GM12891 (cell line): ENCODE results near the gene RACK1.

Source experiments
- DNase-seq: peaks from one replicate; pipeline ENCODE4 v3.0.0; 2011; ENCODE audit warnings: low spot score; ENCODE audit not compliant: insufficient read length
- FAIRE-seq: peaks from 2 replicates; lab custom pipeline; 2011; peaks lifted over from hg19 to GRCh38; lab: Jason Lieb, UNC
- PAX5 ChIP-seq: IDR thresholded peaks from 2 replicates; pipeline ENCODE4 v1.6.1; 2011; ENCODE audit warnings: low read length, moderate library complexity, mild to moderate bottlenecking; ENCODE audit not compliant: insufficient read depth, severe bottlenecking
- POLR2A ChIP-seq: IDR thresholded peaks from 2 replicates; pipeline ENCODE4 v1.6.1; 2011; ENCODE audit warnings: low read depth, low read length, control low read depth
- POLR2AphosphoS5 ChIP-seq: IDR thresholded peaks from 2 replicates; pipeline ENCODE4 v1.6.1; 2011; ENCODE audit warnings: low read depth, low read length, control low read depth
- POU2F2 ChIP-seq: IDR thresholded peaks from 2 replicates; pipeline ENCODE4 v1.6.1; 2011; ENCODE audit warnings: low read depth, mild to moderate bottlenecking, control low read depth, low read length, moderate library complexity
- SPI1 ChIP-seq: IDR thresholded peaks from 2 replicates; pipeline ENCODE4 v1.6.1; 2011; ENCODE audit warnings: low read depth, low read length, control low read depth
- TAF1 ChIP-seq: IDR thresholded peaks from 2 replicates; pipeline ENCODE4 v1.6.1; 2011; ENCODE audit warnings: low read depth, low read length, control low read depth

Gene RACK1

DNA sequence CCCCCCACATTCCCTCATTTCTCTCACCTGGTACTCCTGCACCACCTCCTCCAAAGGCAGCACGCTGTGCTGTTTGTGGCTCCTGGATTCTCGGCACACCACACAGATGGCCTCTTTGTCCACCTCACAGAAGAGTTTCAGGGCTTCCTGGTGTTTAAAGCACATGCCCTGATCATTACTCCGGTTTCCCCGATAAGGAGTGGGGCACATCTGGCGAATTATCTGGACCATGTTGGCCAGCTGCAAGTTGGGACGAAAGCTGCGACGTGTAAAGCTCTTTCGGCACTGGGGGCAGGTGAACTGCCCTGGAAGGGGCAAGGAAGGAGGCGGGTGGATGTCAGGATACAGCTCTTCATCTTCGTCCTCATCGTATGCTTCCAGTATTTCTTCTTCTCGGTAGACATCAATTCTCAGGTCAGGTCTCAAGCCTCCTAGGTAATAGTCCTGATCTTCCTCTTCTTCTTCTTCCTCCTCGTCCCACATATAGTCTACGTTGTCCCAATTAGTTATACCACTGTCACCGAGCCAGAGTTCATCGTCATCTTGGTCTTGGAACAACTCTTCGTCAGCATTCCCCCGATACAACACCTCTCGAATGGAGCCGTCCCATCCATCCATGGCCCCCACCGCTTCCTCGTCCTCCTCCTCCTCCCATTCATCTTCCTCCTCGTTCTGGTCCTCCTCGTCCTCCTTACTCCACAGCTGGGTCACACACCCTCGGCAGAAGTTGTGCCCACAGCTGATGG, 16.4 kb upstream of the RACK1 start:
- FAIRE-seq (peak; percentile 5), DNase-seq (no peak)
- TF ChIP-seq POU2F2 (no peak), POLR2AphosphoS5 (no peak), SPI1 (no peak), TAF1 (no peak), PAX5 (no peak), POLR2A (no peak)

DNA sequence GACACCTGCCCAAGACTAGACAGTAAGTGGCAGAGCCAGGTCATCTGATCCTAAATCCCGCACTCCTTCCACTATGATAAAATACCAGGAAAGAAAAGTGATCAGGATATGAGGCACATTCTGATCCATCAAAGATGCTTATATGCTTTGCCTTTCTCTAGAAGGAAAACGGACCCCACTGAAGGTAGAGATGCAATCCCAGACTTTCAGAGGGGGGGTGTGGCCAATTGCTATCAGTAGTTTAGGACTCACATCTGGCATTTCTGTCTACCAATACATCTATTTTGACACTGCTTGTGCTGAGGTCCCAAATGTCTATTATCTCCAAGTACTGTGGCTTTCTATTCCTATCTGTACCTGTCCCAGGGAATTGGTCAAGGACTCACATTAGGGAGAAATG, 15.6 kb upstream of the RACK1 start:
- FAIRE-seq: no peak
- no peak for TF ChIP-seq POU2F2
- TF ChIP-seq POLR2AphosphoS5: no peak
- TF ChIP-seq SPI1: no peak
- TF ChIP-seq POLR2A: no peak
- no peak for TF ChIP-seq TAF1
- TF ChIP-seq PAX5: no peak
- DNase-seq: no peak

DNA sequence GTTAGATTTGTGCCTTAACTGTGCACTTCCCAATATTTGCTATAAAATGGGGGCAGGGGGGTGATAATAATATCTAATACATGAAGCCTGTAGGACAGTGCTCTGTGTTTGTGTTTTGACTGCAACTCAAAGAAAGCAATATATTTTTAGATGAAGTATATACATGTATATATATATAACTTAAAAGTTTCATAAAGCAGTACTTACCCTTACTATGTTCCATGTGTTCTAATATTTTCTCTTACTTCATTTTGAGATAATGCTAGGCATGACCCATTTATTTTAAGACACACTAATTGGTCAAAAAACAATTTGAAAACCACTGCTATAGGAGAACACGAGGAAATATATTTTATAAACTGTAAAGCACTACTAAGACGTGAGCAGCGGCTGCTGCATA, 14.9 kb upstream of the RACK1 start:
- FAIRE-seq: no peak
- no peak for DNase-seq
- no peak for TF ChIP-seq TAF1
- no peak for TF ChIP-seq POU2F2
- no peak for TF ChIP-seq POLR2A
- TF ChIP-seq POLR2AphosphoS5: no peak
- TF ChIP-seq PAX5: no peak
- TF ChIP-seq SPI1: no peak

DNA sequence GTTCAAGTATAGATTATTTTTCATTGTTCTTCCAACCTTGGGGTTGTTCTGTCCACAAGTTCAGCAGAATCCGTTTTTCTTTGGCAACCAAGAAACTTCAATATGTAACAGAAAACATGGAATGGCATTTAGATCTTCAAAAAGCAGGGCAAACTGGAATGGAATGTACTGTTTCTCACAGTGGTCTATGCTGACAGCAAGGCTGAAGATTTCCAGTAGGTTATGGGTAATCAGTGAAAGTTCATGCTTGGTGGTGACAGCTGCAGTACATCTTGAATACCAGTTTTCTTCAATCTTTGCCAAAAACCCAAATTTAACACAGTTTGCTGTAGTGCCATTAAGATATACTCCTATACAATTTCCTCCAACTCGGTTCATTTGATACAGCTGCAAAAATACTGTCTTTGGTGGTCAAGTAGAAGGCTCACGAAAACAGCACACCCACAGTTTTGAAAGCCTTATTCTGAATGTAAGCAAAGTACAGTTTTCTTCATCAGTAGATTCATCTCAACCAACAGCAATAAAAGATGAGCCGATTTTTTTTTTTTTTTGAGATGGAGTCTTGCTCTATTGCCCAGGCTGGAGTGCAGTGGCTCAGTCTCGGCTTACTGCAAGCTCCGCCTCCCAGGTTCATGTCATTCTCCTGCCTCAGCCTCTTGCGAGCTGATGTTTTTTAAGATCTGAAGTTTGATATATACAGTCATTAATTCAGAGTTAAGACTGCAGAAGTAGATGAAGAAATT, 12.3 kb upstream of the RACK1 start:
- TF ChIP-seq SPI1 (no peak), POLR2AphosphoS5 (no peak), POLR2A (no peak), POU2F2 (no peak), PAX5 (no peak), TAF1 (no peak)
- FAIRE-seq (no peak), DNase-seq (no peak)

DNA sequence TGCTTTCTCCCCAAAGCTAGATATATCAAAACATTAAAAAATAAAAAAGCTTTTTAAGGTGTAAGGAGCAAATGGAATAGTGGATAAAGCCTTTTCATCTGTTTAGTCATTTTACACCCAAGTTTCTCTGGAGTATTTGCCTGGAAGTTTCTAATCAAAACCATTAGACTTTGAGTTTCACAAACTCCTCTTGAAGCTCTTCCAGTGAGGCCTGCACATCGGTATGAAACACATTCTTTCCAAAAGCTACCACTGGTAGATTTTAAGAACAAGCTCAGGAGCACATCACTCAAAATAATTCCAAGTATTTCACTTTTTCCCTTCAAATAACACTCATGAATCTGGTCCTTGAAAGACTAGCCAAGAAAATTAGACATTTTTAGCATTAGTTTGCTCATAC, 11.6 kb upstream of the RACK1 start:
- no peak for TF ChIP-seq SPI1
- TF ChIP-seq PAX5: no peak
- no peak for TF ChIP-seq TAF1
- TF ChIP-seq POLR2A: no peak
- TF ChIP-seq POU2F2: no peak
- no peak for TF ChIP-seq POLR2AphosphoS5
- FAIRE-seq (no peak), DNase-seq (no peak)

DNA sequence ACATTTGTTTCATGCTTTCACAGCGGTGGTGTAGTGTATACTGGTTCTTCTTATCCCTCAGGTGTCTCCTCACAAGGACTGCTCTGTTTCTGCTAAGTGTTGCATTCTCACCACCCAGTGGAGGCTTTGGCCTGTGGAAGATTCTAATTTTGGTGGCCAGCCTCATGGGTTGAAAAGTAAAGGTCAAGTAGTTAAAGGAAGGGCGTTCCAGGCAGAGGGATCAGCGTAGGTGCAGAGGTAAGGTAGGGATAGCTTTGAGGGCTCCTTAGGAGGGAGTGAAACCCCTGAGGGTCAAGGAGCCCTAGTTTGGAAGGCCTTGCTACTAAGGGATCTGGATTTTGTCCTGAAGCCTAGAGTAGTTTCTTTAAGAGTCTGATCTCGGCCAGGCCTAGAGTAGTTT, 4.6 kb upstream of the RACK1 start:
- DNase-seq: no peak
- TF ChIP-seq SPI1: no peak
- no peak for TF ChIP-seq POLR2AphosphoS5
- TF ChIP-seq TAF1: no peak
- TF ChIP-seq POU2F2: no peak
- TF ChIP-seq PAX5: no peak
- no peak for TF ChIP-seq POLR2A
- no peak for FAIRE-seq

DNA sequence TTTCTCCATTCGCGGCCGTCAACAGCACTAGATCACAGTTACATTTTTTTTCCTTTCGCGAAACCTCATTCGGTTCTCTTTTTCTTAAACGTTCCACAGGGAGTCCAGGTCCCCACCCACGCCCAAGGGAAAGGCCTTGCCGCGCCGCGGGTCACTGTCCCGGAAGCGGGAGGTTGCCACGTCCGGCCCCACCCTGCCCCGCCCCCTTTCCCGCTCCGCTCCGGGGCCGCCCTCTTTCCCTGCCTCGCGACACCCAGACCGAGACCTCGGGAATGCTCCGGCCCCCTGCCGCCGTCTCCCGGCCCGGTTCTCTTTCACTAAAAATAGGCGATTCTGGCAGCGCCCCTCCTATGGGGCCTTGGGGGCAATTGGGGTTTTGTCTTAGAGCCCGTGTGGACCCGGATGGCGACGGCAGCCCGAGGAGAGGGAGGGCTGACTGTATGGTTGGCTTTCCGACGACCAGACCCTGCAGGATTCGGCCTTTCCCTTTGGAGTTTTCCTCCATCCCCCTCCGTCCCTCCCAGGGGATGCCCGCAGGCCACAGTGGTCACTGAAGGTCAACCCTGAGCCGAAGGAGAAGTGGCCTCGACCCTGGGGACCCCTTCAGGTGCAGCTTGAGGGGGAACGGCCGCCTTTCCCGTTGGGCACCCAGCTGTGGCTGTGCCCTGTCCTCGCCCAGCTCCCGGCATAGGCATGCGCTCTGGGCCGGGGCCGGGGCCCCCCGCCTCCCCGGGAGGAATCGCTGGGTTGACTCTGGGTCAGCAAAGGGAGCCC, 2.8 kb upstream of the RACK1 start:
- TF ChIP-seq TAF1 (peak; percentile 8; the same call in 1 of the 2 replicates), PAX5 (peak; percentile 6), POU2F2 (no peak), POLR2A (peak; percentile 56; the same call in 1 of the 2 replicates), SPI1 (no peak), POLR2AphosphoS5 (peak; percentile 37; the same call in 1 of the 2 replicates)
- FAIRE-seq: no peak
- DNase-seq: peak; percentile 79

DNA sequence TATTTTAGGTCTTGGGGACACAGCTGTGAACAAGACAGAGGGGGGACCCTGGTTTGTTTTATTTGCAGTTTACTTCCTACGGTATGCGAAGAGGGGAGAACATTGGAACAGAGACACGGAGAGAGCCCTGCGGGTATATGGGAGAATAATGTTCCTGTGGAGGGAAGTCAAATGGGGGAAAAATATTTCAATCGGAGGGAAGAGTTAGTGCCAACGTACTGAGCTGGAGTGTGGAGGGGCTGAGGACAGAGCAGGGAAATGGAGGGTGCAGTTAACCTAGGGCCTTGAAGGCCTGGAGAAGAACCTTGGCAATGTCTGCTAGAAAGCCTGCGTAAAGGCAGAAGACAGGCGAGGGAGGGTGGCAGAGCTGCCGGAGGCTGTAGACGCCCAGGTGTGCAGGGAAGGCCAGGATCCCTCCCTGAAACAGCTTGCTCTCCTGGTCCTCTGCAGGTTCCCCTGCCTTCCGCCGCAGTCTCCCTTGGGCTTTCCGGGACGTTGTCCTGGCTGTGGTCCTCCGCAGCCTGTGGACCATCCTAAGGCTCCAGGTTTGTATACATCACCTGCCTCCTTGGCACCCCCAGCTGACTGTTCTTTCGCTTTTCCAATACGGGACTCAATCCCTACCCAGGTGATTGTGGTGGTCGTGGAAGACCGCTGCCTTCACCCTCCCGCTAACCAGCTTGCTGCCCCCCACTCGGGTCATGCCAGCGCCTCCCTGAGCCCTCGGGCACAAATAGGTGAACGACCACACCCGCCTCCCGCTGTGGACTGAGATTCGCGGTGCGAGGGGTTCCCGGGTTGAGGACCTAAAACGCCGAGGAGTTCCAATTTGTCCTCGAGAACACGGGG, 1.9 kb upstream of the RACK1 start:
- TF ChIP-seq POU2F2 (no peak), TAF1 (no peak), SPI1 (no peak), POLR2AphosphoS5 (no peak; the same call in 1 of the 2 replicates), PAX5 (no peak), POLR2A (no peak)
- FAIRE-seq (no peak), DNase-seq (no peak)
